ENCODE measurements around the gene PHF13. TPM values are rescaled to one million over a fixed set of nuclear protein-coding genes. Genes with fewer than 3 reads are reported as not detected.

PHF13 gene
- total and polyA plus RNA-seq, 2 donors (not counting 3 experiments of a cell fraction or from before 2014, with no cell fraction given), result 5.6 to 18.6 TPM

DNA sequence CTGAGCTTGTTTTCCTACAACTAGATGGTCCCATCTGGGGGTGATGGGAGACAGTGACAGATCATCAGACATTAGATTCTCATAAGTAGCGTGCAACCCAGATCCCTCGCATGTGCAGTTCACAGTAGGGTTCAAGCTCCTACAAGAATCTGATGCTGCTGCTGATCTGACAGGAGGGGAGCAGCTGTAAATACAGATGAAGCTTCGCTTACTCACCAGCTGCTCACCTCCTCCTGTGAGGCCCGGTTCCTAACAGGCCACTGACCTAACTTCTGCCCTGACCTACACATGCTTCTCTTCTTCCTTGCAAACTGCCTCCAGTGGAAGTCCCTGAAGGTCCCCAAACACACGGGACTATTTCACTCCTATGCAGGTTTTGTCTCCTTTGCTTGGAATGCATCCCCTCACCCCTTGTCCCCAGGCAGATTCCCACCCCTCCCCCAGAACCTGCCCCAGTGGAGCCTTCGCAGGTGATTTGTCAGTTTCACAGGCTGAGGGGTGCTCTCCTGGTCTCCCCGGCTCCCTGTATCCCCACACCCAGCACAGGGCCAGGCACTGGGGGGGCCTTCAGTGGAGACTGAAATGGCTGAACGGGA is 39.4 kb upstream of the PHF13 start:
- no peaks in the 10 kb centered on the region for H3K9me1 ChIP-seq (replicated peaks; ENCODE audit: control insufficient read depth, extremely low read depth, insufficient read depth, low read length)
- CTCF ChIA-PET, result no interaction called here
- H3K27ac ChIP-seq (ENCODE audit: insufficient read depth, low read depth, low read length), result no peak overlapping the region
- no peaks in the 10 kb centered on the region for H3K9me3 ChIP-seq (replicated peaks; ENCODE audit: control insufficient read depth, insufficient read depth, low read length)
- dilution Hi-C loops (cut with MboI; ENCODE audit: extremely low pct_ligation_motif_present, low sequenced_read_pairs), result no loop called here
- no peak for TF ChIP-seq POLR2A (IDR thresholded peaks at IDR 0.05; ENCODE audit: low read depth, low read length)
- TF ChIP-seq, protein P1, sequence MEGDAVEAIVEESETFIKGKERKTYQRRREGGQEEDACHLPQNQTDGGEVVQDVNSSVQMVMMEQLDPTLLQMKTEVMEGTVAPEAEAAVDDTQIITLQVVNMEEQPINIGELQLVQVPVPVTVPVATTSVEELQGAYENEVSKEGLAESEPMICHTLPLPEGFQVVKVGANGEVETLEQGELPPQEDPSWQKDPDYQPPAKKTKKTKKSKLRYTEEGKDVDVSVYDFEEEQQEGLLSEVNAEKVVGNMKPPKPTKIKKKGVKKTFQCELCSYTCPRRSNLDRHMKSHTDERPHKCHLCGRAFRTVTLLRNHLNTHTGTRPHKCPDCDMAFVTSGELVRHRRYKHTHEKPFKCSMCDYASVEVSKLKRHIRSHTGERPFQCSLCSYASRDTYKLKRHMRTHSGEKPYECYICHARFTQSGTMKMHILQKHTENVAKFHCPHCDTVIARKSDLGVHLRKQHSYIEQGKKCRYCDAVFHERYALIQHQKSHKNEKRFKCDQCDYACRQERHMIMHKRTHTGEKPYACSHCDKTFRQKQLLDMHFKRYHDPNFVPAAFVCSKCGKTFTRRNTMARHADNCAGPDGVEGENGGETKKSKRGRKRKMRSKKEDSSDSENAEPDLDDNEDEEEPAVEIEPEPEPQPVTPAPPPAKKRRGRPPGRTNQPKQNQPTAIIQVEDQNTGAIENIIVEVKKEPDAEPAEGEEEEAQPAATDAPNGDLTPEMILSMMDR (IDR thresholded peaks at IDR 0.05; ENCODE audit: extremely low read depth in 1 of 2, insufficient read depth in 1 of 2, low read depth in 1 of 2, low read length in 2 of 2), result no peak
- TF ChIP-seq EZH2 (IDR thresholded peaks at IDR 0.05; ENCODE audit: borderline replicate concordance, low read depth, low read length, severe bottlenecking), result no peak
- TF ChIP-seq, protein P2, sequence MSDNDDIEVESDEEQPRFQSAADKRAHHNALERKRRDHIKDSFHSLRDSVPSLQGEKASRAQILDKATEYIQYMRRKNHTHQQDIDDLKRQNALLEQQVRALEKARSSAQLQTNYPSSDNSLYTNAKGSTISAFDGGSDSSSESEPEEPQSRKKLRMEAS (IDR thresholded peaks at IDR 0.05; ENCODE audit: insufficient read depth, insufficient read length), result no peak
- TF ChIP-seq FOS (IDR thresholded peaks at IDR 0.05; ENCODE audit: borderline replicate concordance, insufficient read depth, low read length), result no peak
- TF ChIP-seq POLR2AphosphoS5 (IDR thresholded peaks at IDR 0.05; ENCODE audit: insufficient read depth, low read depth, low read length), result no peak
- TF ChIP-seq JUN (IDR thresholded peaks at IDR 0.05; ENCODE audit: borderline replicate concordance, insufficient read depth, insufficient read length, low read depth), result no peak
- H4K20me1 ChIP-seq (replicated peaks; ENCODE audit: control insufficient read depth, extremely low read depth, insufficient read depth, low read length), result no peaks in the 10 kb centered on the region
- no peaks in the 10 kb centered on the region for H3K36me3 ChIP-seq (ENCODE audit: control insufficient read depth in 2 of 2, extremely low read depth in 1 of 2, insufficient read depth in 2 of 2, low read length in 2 of 2)
- H3K27me3 ChIP-seq (ENCODE audit: control insufficient read depth in 2 of 2, insufficient read depth in 2 of 2, low read length in 2 of 2), result peaks cover 5 to 13% of the 10 kb centered on the region in 2 experiments
- intact Hi-C loops (cut with micrococcal nuclease), result no loop called here
- no peaks in the 10 kb centered on the region for H3K79me2 ChIP-seq (ENCODE audit: control insufficient read depth, insufficient read depth, low read length)
- H2AFZ ChIP-seq (ENCODE audit: low read depth, low read length), result no peak overlapping the region
- no TSS peak for BruUV-seq (replicated peaks)
- POLR2A ChIA-PET, result no interaction called here
- no peaks in the 10 kb centered on the region for H3K4me1 ChIP-seq (ENCODE audit: control insufficient read depth, extremely low read depth, insufficient read depth, low read length)
- no peak overlapping the region for H3K4me2 ChIP-seq (ENCODE audit: insufficient read depth, low read length)
- FAIRE-seq (no peak), DNase-seq (ENCODE audit: low read depth, low spot score) (no peak)
- no peak overlapping the region for H3K9ac ChIP-seq (replicated peaks; ENCODE audit: extremely low read depth, insufficient read depth, low read length)
- H3K4me3 ChIP-seq (replicated peaks in 1 of 3; ENCODE audit: insufficient read depth in 1 of 3, low read depth in 1 of 3, low read length in 3 of 3), result no peak overlapping the region
